ENCODE measurements around the gene CBFB.

DNA sequence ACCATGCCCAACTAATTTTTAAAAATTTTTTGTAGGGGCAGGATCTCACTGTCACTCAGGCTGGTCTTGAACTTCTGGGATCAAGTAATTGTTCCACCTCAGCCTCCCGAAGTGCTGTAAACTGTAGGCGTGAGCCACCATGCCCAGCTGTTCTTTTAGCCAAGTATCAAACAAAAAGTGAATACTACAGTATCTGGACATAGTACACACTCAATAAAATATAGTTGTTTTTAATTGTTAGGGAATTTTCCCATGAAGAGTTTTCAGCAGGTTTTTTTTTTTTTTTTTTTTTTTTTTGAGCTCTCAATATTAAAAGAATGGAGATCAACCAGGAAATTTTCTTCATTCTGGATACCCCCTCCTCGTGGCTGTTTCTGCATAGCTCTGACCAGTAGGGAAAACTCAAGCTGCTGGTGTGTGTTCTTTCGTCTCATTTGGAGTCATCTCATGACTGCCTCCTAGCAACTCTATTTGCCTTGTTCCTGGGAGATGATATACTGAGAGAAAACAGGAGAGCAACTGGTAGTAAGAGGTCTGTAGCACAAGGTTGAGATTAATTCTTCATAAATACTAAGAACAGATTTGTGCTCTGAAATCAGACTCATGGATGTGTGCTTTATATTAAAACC, 64.3 kb downstream of the CBFB start:
- TF ChIP-seq, protein P1, sequence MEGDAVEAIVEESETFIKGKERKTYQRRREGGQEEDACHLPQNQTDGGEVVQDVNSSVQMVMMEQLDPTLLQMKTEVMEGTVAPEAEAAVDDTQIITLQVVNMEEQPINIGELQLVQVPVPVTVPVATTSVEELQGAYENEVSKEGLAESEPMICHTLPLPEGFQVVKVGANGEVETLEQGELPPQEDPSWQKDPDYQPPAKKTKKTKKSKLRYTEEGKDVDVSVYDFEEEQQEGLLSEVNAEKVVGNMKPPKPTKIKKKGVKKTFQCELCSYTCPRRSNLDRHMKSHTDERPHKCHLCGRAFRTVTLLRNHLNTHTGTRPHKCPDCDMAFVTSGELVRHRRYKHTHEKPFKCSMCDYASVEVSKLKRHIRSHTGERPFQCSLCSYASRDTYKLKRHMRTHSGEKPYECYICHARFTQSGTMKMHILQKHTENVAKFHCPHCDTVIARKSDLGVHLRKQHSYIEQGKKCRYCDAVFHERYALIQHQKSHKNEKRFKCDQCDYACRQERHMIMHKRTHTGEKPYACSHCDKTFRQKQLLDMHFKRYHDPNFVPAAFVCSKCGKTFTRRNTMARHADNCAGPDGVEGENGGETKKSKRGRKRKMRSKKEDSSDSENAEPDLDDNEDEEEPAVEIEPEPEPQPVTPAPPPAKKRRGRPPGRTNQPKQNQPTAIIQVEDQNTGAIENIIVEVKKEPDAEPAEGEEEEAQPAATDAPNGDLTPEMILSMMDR (IDR thresholded peaks at IDR 0.05; ENCODE audit: low read length), result no peak
- no peak for TF ChIP-seq EZH2 (IDR thresholded peaks at IDR 0.05; ENCODE audit: borderline replicate concordance, low read length)

Measured in OCI-LY1 (cell line).